Measurements from ENCODE around the gene TOX4. TPM values are rescaled to one million over a fixed set of nuclear protein-coding genes. Genes with fewer than 3 reads are reported as not detected.
"Not testable (repeated sequence)": the region's sequence is repeated elsewhere in the genome, so short reads cannot be mapped to it uniquely, and the experiment has no call there.

Gene TOX4
- 77.5 and 86.6 TPM in 2 replicates for total RNA-seq

DNA sequence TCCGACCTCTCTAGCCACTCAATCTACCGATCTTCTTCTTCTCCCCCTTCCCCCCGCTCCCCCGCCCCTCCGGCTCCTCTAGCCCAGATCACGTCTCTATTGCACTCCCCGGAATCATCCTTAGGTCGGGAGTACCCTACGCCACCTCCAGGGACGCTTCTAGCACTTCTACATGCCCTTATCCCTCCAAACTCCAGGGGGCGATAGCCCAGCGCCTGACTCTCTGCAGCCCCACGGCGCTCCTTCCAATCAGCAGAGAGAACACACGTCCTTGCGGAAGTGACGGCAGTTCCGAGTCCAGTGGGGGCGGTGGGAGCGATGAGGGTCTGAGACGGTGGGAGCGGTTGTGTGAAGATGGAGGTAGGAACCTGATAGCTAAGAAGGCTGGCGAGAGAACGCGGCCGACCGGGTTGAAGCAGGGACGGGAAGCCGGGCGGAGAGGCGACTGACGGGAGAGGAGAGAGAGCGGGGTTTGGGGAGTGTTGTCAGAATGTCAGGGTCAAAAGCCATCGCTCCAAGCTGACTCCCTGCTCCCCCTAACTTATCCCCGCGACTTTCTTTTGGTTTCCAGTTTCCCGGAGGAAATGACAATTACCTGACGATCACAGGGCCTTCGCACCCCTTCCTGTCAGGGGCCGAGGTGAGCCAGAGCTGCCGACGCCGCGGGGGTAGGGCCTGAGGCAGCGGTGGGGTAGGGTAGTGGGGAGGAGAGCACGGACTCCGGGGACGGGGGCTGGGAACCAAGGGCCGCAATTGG lies at the start of gene TOX4, which contains the start of gene RAB2B:
TOX4 (plus strand) TSS at position 271 of the 757 bp plus-strand sequence; CDS start at position 355, 84 bp downstream.
RAB2B (minus strand) TSS at position 35 of the 757 bp plus-strand sequence. CDS start 87 bp downstream, outside the sequence.
- Mint-ChIP-seq H3K4me1 (ENCODE audit: low read depth) (peaks cover 35% of the 10 kb centered on the region), H3K4me3 (peak within 1 kb of the TSS; percentile 100), H3K9me3 (no peaks in the 10 kb centered on the region), H3K27me3 (ENCODE audit: insufficient read depth) (peaks cover 2% of the 10 kb centered on the region), H3K27ac (peak within 1 kb of the TSS; percentile 99), H3K36me3 (ENCODE audit: low read depth) (peaks cover 20% of the 10 kb centered on the region)
- peak; percentile 96 for DNase-seq (ENCODE audit: low spot score)
- intact Hi-C loops (cut with micrococcal nuclease): loop anchor here (1.0 kb wide), 8 partner anchors 21 to 208 kb away; partner anchors contain the start of genes CHD8, HNRNPC, METTL3 and SALL2

GRCh38 chr14:21428930-21429329 lies 48.1 kb upstream of the TOX4 start:
- intact Hi-C loops (cut with micrococcal nuclease): no loop called here
- Mint-ChIP-seq H3K9me3 (no peaks in the 10 kb centered on the region), H3K36me3 (ENCODE audit: low read depth) (peaks cover 60% of the 10 kb centered on the region), H3K27me3 (ENCODE audit: insufficient read depth) (no peaks in the 10 kb centered on the region), H3K4me1 (ENCODE audit: low read depth) (peaks cover 6% of the 10 kb centered on the region), H3K27ac (no peak overlapping the region), H3K4me3 (no peak overlapping the region)
- DNase-seq (ENCODE audit: low spot score): no peak

GRCh38 chr14:21431126-21431525 lies 45.9 kb upstream of the TOX4 start:
- intact Hi-C loops (cut with micrococcal nuclease): no loop called here
- DNase-seq (ENCODE audit: low spot score): no peak
- Mint-ChIP-seq H3K4me3 (no peak overlapping the region), H3K9me3 (no peaks in the 10 kb centered on the region), H3K27ac (no peak overlapping the region), H3K36me3 (ENCODE audit: low read depth) (peaks cover 49% of the 10 kb centered on the region), H3K4me1 (ENCODE audit: low read depth) (peaks cover 25% of the 10 kb centered on the region), H3K27me3 (ENCODE audit: insufficient read depth) (no peaks in the 10 kb centered on the region)

DNA sequence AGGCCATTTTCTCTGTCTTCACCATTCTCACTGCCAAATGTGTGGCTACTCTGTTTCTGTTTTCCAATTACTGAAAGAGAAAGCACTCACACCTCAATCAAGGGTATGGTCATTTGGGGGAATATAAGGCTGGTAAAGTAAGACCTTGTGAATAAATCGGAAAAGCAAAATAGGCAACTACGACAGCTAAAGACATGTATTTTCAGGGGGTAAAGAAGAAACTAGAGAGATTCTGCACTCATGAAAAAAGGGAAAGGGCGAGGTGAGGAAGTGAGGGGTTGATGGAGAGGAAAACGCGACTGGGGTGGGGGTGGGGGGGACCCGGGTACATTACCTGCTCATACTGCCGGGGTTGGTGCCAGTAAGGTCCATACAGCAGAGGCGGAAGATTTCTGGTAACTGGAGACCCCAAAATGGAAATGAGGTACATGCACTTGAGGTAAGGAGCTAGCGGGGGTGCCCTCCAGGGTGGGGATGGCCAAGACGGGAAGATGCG lies 40.4 kb upstream of the TOX4 start:
- H3K27me3 Mint-ChIP-seq (ENCODE audit: insufficient read depth): no peaks in the 10 kb centered on the region
- peaks cover 11% of the 10 kb centered on the region for H3K36me3 Mint-ChIP-seq (ENCODE audit: low read depth)
- intact Hi-C loops (cut with micrococcal nuclease): loop anchor here (1.0 to 5.0 kb wide), 11 partner anchors 13 to 446 kb away; partner anchors contain the start of genes CHD8, HNRNPC, METTL3 and SALL2
- no peaks in the 10 kb centered on the region for H3K9me3 Mint-ChIP-seq
- no peak for DNase-seq (ENCODE audit: low spot score)
- H3K4me1 Mint-ChIP-seq (ENCODE audit: low read depth): peaks cover 62% of the 10 kb centered on the region
- H3K4me3 Mint-ChIP-seq: peak overlapping the region; percentile 93
- peak overlapping the region; percentile 73 for H3K27ac Mint-ChIP-seq

- Mint-ChIP-seq H3K27ac (peak overlapping the region; percentile 73), H3K9me3 (no peaks in the 10 kb centered on the region), H3K36me3 (ENCODE audit: low read depth) (peaks cover 12% of the 10 kb centered on the region), H3K4me1 (ENCODE audit: low read depth) (peaks cover 67% of the 10 kb centered on the region), H3K4me3 (peak overlapping the region; percentile 93), H3K27me3 (ENCODE audit: insufficient read depth) (no peaks in the 10 kb centered on the region)
- intact Hi-C loops (cut with micrococcal nuclease): loop anchor here (1.0 to 5.0 kb wide), 11 partner anchors 12 to 447 kb away; partner anchors contain the start of genes CHD8, HNRNPC, METTL3 and SALL2
- peak; percentile 97 for DNase-seq (ENCODE audit: low spot score)
Measured at GRCh38 chr14:21437063-21437901, 39.7 kb upstream of the TOX4 start.

- intact Hi-C loops (cut with micrococcal nuclease): no loop called here
- no peaks in the 10 kb centered on the region for H3K9me3 Mint-ChIP-seq
- no peak for DNase-seq (ENCODE audit: low spot score)
- H3K27ac Mint-ChIP-seq: no peak overlapping the region
- no peaks in the 10 kb centered on the region for H3K27me3 Mint-ChIP-seq (ENCODE audit: insufficient read depth)
- H3K36me3 Mint-ChIP-seq (ENCODE audit: low read depth): peaks cover 8% of the 10 kb centered on the region
- H3K4me1 Mint-ChIP-seq (ENCODE audit: low read depth): peaks cover 45% of the 10 kb centered on the region
- no peak overlapping the region for H3K4me3 Mint-ChIP-seq
Measured at GRCh38 chr14:21440859-21441258, 36.1 kb upstream of the TOX4 start.

- DNase-seq (ENCODE audit: low spot score); H3K36me3 Mint-ChIP-seq (ENCODE audit: low read depth); H3K4me3 Mint-ChIP-seq; intact Hi-C loops (cut with micrococcal nuclease); H3K27ac Mint-ChIP-seq; H3K9me3 Mint-ChIP-seq; H3K27me3 Mint-ChIP-seq (ENCODE audit: insufficient read depth): not testable (repeated sequence)
- H3K4me1 Mint-ChIP-seq (ENCODE audit: low read depth): peaks cover 32% of the 10 kb centered on the region
Measured at GRCh38 chr14:21442657-21443056, 34.3 kb upstream of the TOX4 start.

DNA sequence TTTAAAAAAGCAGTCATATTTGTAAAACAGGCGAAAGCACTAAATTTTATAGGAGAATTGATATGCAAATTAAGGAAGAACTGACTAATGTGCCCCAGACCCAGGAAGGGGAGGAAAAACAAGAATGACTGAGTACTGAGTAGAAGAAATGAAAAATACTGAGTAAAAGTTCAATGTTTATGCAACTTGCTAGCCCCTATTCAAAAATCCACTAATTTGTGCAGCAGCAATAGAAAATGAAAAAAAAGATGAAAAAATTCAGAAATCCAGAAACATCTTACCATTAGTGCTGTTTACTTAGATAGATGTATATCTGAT lies 27.1 kb upstream of the TOX4 start:
- no peak for DNase-seq (ENCODE audit: low spot score)
- intact Hi-C loops (cut with micrococcal nuclease): loop anchor here (1.0 kb wide), 3 partner anchors 13 to 181 kb away; partner anchors contain the start of gene HNRNPC
- Mint-ChIP-seq H3K4me1 (ENCODE audit: low read depth) (peaks cover 51% of the 10 kb centered on the region), H3K9me3 (no peaks in the 10 kb centered on the region), H3K27me3 (ENCODE audit: insufficient read depth) (no peaks in the 10 kb centered on the region), H3K4me3 (peak overlapping the region; percentile 27), H3K36me3 (ENCODE audit: low read depth) (peaks cover 15% of the 10 kb centered on the region), H3K27ac (peak overlapping the region; percentile 84)

DNA sequence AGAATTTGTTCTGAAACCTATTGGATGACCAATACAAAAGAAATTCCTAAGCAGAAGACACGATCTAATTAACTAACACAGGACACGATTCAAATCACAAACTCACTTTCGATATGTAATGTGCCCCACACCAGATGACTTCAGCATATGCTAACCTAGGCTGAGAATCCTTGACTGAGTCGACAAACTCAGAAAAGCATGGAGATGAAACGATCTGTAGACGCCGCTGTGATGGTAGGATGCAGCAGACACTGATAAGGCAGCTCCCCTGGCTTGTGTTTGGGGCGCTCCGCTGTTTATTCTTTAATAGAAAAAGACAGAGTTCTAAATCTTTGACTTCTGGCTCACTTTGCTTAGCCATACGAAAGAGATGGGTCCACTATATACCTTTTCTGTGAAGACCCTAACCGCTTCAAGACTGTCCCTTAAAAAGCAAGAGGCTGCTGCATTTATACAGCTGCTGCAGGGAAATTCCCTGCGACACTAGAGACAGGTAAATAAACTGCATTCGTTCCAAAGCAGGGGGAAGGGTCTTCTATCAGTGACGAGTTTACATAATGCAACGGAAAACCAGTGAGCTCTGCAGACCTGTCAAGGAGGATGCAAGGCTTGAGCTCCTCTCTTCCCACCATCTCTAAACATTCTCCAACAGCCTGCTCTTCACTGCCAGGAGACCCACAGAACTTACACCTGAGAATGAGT lies 22.0 kb upstream of the TOX4 start:
- H3K9me3 Mint-ChIP-seq: no peaks in the 10 kb centered on the region
- peak overlapping the region; percentile 96 for H3K4me3 Mint-ChIP-seq
- no peak for DNase-seq (ENCODE audit: low spot score)
- H3K4me1 Mint-ChIP-seq (ENCODE audit: low read depth): peaks cover 51% of the 10 kb centered on the region
- H3K27me3 Mint-ChIP-seq (ENCODE audit: insufficient read depth): no peaks in the 10 kb centered on the region
- peaks cover 20% of the 10 kb centered on the region for H3K36me3 Mint-ChIP-seq (ENCODE audit: low read depth)
- peak overlapping the region; percentile 95 for H3K27ac Mint-ChIP-seq
- intact Hi-C loops (cut with micrococcal nuclease): loop anchor here (5.0 kb wide), 2 partner anchors 148 to 353 kb away; partner anchors contain the start of gene TMEM253

- intact Hi-C loops (cut with micrococcal nuclease): loop anchor here (5.0 kb wide), 2 partner anchors 148 to 353 kb away; partner anchors contain the start of gene TMEM253
- no peak for DNase-seq (ENCODE audit: low spot score)
- Mint-ChIP-seq H3K27ac (peak overlapping the region; percentile 95), H3K27me3 (ENCODE audit: insufficient read depth) (no peaks in the 10 kb centered on the region), H3K4me1 (ENCODE audit: low read depth) (peaks cover 45% of the 10 kb centered on the region), H3K4me3 (peak overlapping the region; percentile 96), H3K9me3 (no peaks in the 10 kb centered on the region), H3K36me3 (ENCODE audit: low read depth) (peaks cover 16% of the 10 kb centered on the region)
Measured at GRCh38 chr14:21455592-21455911, 21.4 kb upstream of the TOX4 start.

DNA sequence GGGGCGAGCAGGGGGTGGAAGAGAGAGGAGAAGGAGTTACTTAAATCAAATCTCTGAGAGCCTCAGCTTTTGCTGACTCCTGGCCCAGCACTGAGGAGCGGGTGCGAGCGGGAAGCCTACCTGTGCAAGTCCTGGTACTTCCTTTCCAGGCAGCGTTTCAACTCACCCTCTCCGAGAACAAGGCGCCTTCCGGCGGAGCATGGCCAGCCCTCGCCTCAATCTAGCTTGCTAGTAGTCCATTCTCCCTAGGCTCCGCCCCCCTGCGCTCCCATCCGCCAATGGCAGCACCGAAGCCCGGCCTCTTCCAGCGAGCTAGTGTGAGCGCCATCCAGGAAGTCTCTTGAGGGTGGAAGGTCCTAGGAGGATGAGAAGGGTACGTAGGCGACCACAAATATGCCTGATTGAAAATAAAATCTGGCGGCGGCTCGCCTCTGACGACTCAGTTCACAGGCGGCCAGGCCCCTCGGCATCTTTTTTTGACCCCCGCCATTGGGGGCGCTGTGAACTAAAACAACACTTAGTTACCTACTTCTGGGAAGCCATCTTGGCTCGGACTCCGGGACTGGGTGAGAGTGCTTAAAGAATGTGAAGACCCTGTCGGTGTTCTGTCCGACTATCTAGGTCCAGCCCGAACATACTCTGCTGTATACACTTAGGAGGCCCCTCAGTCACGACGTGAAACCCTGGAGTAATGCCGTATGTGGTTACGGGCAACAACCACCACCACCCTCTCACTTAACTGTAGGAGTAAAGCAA lies 20.9 kb upstream of the TOX4 start, which contains the start of gene CHD8:
CHD8 (minus strand) TSS at position 212 of the 756 bp plus-strand sequence. CDS start 24,480 bp downstream, outside the sequence.
- intact Hi-C loops (cut with micrococcal nuclease): loop anchor here (1.0 to 5.0 kb wide), 12 partner anchors 19 to 1472 kb away; partner anchors contain the start of genes HNRNPC, METTL17, METTL3 and SUPT16H
- Mint-ChIP-seq H3K27me3 (ENCODE audit: insufficient read depth) (no peaks in the 10 kb centered on the region), H3K4me3 (peak within 1 kb of the TSS; percentile 96), H3K36me3 (ENCODE audit: low read depth) (peaks cover 20% of the 10 kb centered on the region), H3K4me1 (ENCODE audit: low read depth) (peaks cover 40% of the 10 kb centered on the region), H3K9me3 (no peaks in the 10 kb centered on the region), H3K27ac (peak within 1 kb of the TSS; percentile 95)
- peak; percentile 100 for DNase-seq (ENCODE audit: low spot score)
